Islet precursor cell (in vitro differentiated cells): ENCODE results near the gene AJAP1.

Source experiments
- DNase-seq: peaks from one replicate; pipeline ENCODE4 v3.0.0-alpha.2; 2018

The AJAP1 gene

DNA sequence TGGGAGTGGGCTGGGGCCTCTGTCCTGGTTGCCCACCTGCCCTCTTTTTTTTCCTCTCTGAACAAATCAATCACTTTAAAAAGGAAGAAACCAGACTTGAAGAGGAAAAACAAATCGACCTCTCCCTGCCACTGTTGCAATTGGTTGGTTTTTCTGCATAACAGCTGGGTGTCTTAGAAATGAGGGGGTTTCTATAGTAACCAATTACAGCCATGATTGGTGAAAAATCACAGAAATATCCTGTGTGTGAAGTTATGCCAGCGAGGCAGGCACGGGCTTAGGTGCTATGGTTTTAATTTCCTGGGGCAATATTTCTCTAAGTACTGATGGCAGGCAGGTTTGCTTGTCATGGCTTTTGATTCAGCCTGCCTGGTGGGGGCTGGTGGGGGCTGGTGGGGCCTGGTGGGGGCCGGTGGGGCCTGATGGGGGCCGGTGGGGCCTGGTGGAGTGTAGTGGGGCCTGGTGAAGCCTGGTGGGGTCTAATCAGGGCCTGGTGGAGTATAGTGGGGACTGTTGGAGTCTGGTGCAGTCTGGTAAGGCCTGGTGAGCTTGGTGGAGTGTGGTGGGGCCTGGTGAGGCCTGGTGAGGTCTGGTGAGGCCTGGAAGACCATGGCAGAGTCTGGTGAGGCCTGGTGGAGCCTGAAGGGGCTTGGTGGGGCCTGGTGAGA, 54.6 kb downstream of the AJAP1 start:
- no peak for DNase-seq

DNA sequence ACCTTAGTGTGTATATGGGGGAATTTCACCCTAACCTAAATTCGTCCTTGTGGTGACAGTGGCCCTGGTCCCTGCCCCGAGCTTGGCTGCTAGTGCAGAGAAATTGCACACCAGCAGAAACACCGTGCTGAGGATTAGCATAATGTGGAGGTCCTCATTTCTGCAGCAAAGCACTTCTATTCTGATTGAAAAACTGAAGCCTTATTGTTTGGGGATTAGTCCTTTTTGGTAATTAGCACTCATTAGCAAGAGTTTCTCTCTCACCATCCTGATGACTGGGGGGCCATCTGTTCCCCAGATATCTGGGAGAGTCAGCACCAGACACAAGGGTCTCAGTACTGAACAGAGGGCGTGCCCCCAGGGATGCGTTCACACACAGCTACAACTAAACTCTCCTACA, 55.2 kb downstream of the AJAP1 start:
- DNase-seq: no peak

DNA sequence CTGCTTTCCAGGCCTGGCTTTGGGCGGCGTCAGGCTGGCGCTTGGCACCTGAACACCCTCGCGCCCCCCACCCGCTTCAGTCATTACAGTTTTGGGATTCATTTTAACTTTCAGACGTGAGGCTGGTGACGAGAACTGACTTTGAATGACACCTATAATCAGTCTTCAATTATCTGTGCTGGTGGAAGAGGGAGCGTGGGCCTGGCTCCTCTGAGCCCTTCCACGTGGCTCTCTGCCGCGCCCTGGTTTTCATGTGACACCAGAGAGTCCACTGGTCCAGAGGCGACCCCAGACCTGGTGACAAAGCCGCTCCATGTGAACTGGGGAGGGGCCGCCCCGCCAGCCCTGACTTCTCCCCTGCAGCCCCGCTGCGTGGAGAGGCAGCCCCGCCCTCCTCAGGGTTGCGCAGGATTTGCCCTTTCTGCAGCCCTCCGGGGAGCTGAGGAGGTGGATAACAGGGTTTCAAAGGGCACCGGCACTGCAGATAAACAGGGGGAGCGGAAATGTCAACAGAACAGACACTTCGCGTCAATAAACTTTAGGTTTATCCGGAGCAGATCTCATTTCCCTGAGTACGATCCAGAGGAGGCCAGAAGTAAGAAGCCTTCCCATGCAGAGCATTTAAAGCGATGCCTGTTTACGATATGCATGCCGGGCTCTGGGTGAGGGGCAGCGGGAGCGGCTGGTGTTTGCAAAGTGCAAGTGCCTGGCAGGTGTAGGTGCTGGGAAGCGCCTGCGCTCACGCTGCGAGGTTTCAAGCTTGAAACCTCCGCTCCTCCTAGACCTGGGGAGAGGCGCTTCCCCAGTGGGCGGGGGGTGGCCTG, 56.4 kb downstream of the AJAP1 start:
- peak; percentile 78 for DNase-seq

DNA sequence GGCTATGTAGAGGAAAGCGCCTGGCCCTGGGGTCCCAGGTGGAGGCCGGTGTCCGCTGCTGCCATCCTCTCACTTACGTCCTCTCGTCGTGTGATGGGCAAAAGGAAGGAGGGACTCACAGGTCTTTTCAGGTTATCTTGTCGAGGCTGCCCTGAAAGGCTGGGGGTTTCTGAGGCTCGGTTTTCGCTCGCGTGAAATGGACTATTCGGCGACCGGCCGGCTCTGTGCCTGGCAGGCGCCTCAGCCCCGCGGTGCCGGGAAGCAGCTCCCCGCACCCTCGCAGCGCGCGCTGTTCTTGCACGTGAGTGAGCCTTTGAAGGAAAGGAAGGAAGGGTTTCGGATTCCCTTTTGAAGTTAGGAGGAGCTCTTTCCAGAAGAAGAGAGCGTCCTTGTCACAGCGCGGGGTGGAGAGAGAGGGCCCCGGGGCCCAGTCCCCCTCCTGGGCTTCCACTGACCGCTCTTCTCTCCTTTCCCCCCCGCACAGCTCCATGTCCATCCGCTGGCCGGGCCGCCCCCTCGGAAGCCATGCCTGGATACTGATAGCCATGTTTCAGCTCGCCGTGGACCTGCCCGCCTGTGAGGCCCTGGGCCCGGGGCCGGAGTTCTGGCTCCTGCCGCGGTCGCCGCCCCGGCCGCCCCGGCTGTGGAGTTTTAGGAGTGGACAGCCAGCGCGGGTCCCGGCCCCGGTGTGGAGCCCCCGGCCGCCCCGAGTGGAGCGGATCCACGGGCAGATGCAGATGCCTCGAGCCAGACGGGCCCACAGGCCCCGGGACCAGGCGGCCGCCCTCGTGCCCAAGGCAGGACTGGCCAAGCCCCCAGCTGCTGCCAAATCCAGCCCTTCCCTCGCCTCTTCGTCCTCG, 57.2 kb downstream of the AJAP1 start:
- DNase-seq: no peak

DNA sequence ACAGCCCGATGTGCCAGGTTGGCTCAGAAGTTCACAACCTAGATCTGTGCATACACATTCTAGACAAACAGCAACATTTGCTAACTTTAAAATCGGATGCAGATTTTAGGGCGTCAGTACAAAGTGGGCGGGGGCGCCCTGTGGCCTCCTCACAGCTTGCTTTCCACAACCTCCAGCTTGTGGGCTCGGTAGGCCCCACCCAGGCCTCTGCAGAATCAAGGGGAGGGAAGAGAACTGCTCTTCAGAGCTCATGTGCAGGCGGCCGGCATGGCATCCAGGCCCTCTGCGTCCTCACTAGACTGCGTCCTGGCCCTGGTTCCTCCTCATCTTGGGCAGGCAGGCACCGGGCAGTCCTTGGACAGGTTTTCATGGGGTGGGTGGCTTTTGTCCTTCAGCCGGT, 59.3 kb downstream of the AJAP1 start:
- DNase-seq: no peak

DNA sequence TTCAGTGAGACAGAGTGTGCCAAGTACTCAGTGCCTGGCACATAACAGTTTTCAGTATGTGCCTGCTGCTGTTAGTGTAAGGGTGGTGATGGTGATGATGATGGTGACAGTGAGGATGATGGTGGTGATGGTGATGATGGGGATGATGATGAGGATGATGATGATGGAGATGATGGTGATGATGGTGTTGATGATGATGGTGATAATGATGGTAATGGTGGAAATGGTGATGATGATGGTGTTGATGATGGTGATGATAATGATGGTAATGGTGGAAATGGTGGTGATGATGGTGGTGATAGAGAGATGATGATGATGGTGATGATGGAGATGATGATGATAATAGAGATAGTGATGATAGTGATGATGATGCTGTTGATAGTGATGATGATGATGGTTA, 62.0 kb downstream of the AJAP1 start:
- DNase-seq: no peak

DNA sequence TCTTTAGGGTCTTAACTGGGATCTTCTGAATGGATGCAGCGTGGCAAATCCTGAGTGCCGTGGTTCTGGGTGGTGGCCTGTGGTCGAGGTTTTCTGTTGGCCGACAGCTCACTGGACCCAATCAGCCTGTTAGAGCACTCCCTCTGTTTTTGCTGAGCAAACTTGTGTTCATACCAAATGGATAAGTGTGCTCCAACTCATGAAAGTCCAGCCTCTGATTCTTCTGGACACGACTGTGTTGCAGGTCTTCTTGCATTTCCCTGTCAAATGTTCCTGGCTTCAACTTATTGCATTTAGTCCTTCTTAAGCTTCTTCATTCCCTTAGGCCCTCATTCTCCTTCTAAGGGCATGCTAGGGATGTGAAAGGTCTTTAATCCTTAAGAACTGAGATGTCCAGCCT, 63.7 kb downstream of the AJAP1 start:
- no peak for DNase-seq

DNA sequence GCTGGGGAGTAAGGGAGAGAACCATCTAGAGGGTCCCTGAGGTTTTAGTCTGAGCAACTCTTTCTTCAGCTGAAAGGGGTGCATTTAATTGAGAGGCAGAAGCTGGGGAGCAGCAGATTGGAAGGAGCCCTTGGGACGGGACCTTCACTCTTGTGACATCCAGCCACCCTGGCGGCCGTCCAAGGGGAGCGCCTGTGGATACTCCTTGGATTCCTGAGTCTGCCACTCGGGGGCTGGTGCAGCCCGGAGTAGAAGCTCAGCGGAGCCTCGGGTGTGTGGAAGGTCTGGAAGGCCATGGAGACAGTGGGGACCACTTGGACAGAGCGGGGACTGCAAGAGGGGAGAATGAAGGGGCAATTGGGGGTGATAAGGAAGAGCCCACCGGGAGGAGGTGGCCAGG, 68.7 kb downstream of the AJAP1 start:
- DNase-seq: no peak

DNA sequence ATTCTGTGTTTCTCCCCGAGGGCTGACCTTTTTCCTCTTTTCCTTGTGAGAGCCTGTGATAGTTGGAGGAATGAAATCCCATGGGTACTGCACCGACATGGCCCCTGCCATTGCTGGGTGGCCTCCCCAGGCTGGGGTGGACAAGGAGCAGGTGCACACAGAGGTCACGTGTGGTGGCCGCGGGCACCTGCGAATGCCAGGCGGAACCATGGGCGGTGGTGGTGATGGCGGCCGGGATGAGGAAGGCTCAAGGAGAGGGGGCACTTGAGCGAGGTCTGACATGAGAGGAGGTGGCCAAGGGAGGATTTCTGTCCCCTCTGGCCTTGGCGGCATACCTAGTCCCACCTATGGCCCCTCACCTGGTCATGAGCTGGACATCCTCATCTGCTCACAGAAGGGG, 69.6 kb downstream of the AJAP1 start:
- DNase-seq: no peak

DNA sequence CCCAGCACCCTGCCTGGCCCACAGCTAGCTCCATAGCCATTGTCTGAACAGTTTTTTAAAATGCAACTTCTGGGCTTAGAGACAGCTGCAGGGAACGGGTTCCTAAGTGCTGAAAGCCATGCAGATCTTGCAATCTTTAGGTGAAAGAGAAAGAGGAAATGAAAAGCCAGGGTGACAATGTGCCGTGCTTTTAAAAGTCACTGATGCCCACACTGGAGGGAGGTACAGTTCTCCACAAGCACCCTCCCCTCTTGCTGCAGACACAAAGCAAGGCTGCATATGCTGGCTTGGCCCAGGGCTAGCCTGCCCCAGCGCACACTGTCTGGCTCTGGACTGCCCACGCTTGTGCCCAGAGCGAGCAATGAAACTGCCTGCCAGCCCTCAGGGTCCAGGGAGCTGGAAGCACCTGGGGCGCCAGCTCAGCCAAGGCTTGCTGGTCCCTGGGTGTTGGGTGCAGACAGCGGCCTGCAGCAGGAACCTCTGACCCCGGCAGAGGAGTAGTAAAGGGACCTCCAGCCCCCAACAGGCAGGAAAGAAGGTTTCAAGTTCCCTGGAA, 70.4 kb downstream of the AJAP1 start:
- DNase-seq: no peak

DNA sequence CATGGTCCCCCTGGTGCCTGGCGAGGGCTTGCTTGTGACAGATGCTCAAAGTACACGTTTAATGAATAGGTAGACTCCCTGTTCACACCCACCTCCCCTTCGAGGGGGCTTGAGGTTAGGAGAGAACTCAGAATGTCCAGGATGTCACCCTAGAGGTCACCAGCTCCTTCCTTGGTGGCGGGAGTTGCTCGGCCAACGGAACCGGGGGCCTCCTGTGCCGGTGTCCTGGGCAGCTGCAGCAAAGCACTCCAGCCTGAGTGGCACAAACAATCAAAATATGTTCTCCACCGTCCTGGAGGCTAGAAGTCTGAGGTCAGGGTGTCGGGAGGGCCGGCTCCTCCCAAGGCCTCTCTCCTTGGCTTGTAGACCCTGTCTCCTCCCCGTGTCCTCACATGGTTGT, 71.0 kb downstream of the AJAP1 start:
- DNase-seq: no peak

DNA sequence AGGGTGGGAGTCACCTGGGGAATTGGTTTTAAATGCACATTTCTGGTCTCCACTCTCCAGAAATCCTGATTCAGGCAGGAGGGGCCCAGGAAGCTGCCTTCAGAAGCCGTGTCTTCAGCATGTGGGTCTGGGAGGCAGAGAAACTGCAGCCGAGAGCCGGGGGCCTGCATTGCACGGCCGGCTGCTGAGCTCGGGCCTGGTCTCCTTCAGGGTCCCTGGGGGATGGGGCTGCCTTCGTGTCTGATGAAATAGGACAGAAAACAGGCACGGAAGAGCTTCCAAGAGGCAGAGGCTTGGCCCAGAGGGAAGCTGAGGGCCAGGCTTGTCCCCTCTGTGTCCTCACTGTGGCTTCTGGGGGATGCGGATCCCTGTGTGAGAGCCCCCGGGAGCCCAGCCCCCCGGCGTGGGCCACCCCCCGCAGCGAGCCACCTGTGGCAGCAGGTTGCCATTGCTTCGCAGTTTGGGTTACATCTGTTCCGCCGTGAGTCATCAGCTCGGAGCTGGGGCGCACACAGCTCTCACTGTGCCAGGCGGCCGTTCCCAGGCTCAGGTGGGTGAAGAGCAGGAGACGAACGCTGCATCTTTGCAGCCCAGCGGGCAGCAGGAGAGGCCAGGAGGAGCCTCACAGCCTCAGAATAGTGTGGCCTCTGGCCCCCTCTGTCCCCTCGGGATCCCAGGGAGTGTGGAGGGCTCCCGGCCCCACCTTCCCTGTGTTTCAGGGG, 72.4 kb downstream of the AJAP1 start:
- no peak for DNase-seq

DNA sequence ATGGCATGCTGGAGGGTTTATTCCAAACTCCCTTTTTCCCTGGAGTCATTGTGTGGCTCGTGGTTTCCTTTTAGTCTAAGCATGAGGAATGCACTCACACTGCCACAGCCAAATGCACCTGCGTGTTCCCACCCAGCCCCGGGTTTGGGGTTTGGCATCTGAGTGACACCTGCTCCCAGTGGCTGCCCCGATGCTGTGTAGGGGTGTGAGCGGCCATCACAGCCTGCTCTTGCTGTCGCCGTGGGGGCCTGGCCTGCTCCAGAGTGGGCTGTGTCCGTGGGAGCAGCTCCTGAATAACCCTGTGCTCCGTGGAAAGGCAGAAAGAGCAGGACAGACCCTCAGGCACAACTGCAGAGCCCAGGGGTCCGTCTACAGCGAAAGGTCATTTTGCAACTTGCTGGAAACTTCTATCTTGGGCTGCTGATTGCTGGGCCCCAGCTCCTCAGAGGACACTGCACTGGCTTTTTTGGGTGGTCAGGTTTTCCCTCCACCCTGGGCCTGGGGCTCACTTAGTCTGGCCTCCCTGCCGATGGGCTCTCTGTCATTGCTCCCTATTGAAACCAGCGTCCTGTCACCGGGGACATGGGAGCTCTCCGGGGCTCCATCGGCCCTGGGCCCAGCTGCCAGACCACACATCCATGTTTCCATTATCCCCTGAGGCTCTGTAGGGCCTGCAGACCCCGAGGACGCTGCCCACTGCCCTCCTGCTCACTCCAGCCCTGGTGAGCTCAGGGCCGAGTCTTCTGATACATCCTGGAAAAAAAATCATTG, 74.1 kb downstream of the AJAP1 start:
- no peak for DNase-seq

DNA sequence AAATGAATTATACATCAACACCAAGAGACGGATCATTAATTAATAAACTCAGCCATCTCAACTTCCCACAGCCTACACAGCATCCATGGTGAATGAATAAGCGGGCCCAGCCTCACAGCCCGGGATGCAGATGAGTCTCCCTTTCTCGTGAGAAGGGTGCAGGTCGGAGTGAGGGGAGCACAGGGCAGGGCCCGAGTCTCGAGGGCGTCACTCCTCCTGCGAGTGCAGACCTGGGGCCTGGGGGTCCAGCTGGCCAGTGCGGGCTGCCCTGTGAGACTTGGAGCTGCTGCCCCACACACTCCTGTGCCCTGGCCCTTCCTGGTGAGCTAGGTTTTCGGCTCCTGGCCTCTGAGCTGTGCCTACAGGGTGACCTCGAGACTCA, 74.7 kb downstream of the AJAP1 start:
- no peak for DNase-seq

DNA sequence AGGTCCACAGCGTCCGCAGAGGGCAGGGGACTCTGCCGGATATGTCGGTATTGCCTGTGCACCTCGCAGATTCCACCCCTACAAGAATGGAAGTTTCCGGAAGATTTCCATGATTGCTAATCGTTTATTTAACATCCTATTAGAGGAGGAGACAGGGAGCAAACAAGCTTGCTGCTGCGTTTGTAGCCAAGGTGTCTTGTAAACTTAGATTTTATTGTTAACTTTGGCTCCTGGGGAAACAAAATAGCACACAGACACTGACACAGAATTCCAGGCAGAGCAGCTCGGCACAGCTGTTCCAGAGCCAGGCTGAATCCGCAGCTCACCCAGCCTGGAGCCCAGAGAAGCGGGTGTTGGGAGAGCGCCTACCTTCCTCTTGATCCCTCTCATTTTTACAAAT, 75.7 kb downstream of the AJAP1 start:
- no peak for DNase-seq

DNA sequence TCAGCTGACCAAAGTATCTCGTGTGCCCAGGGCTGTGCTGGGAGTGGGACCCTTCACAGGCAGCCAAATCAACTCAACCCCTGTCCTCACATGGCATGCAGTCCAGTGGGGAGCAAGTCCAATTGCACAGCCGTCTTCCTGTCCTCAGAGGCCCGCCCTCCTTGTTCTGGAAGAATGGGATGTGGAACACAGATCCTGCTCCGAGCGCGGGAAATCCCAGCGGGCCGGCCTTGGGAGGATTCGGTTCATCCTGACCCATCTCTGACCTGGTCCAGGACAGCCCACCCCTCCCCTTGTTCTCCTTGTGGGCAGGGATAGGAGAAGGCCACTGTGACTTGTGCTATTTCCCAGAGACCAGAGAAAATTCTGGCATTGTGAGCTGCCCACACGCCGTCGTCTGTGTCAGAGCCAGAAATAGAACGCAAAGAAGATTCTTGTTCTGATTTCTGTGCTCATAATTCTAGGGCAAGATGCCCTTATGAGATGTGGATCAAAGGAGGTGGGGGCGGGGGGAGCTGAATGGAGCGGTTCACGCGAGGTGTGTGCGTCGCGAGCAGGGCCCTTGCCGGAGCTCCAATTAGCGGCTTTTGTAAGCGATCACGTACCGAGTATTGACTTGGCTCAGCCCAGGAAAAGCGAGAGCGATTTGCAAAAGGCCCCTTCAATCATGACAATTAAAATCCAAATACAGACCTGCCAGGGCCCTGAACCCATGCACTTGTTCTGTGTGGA, 79.2 kb downstream of the AJAP1 start:
- DNase-seq: no peak

DNA sequence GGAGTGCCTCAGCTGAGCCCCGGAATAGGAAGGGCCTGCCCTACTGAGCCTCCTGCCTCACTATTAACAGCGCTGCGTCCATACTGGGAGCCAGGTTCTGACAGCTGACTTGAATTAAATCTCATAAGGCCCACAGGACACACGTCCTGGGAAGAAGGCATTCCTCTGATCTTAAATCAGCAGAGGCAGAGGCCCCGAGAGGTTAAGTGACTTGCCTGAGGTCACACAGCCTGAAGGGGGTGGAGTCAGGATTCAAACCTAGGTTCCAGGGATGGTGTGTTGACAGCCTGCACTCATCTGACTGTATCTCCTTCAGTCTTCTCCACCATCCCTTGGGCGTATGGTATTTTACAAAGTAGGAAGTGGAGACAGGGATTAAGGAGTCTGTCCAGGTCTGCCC, 79.8 kb downstream of the AJAP1 start:
- DNase-seq: no peak

DNA sequence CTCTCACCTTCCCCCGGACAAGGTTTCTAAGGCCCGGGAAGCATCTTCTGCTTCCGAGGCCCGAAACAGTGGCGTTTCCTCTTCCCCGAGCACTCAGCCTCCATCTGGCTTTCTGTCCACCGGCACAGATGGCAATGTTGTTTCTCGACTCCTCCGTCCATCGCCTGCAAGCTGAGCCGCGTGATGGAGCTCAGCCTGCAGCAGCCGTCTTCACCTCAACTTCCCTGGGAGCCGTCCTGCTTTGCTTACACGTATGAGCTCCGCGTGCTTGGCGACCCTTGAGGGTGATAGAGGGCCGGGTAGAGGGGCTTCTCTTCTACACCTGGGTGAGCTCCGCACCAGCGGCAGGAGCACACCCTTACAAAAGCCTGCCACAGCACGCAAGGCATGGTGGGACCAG, 80.4 kb downstream of the AJAP1 start:
- no peak for DNase-seq

DNA sequence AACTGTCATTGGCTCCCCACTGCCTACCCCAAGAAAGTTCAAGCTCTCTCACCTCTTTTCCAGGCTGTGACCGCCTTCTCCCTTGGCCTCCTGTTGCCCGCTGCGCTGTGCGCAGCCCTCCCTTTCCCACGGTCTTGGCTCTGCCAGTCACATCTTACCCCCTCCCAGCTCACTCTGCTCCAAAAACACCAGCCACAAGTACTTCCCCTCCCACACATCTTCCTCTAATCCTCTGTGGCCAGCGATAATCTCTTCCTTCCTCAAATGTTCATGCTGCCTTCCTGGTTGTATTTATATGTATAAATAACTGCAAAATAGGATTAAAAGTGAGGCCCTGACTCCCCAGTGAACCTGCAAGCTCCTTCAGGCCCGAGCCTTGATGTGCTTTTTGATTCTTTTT, 81.8 kb downstream of the AJAP1 start:
- DNase-seq: no peak

DNA sequence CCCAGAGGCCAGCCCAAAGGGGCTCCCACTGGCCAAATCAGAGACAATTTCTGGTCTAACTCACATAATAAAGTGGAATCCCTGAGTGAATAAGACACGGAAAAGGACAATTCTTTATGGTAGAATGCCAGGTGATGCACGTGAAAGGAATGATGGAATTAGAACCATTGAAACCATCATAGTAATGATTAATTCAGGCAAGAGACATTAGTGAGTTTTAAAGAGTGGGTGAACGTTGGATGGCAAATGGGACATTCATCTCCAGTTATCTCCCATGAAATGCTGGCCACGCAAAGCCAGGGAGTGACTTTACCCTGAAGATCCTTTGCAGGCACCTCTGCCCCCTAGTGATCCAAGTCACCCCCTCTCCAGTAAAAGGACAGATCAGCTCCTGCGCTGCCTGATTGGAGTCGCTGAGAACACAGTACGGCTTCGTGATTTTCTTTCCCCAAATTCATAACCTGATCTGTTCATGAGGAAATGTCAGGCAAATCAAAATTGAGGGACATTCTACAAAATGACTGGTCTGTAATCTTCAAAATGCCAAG, 87.5 kb downstream of the AJAP1 start:
- no peak for DNase-seq
